GM23338 (cell line): ENCODE measurements around the gene GPATCH8. TPM values are rescaled to one million over a fixed set of nuclear protein-coding genes. Genes with fewer than 3 reads are reported as not detected.

Experiments
- ATAC-seq: fragments of 200-7000 bp; cut with Tn5 transposase; 3 replicates; pipeline ENCODE4 v1.9.1; 2020
- DNase-seq: peaks from one replicate; pipeline ENCODE4 v3.0.0-alpha.2; 2015; ENCODE audit warnings: low spot score
- H2AFZ ChIP-seq: fragments of 200-600 bp; sonication (generic); 2 replicates; pipeline ENCODE4 v1.8.0; 2016; ENCODE audit warnings: antibody characterized with exemption, mild to moderate bottlenecking, moderate library complexity
- H3F3A ChIP-seq: fragments of 200-600 bp; sonication (generic); replicated peaks from 2 replicates; pipeline ENCODE4 v1.8.0; 2017; ENCODE audit warnings: antibody characterized with exemption, mixed run types, low read depth
- H3K27ac ChIP-seq: fragments of 200-600 bp; sonication (generic); 2 replicates; pipeline ENCODE4 v1.6.1; 2016; ENCODE audit warnings: low read depth
- H3K27me3 ChIP-seq: fragments of 200-600 bp; sonication (generic); 2 replicates; pipeline ENCODE4 v1.8.0; 2016; ENCODE audit warnings: mild to moderate bottlenecking, mixed run types, moderate library complexity; ENCODE audit not compliant: insufficient read depth
- H3K36me3 ChIP-seq: fragments of 200-600 bp; sonication (generic); 2 replicates; pipeline ENCODE4 v1.8.0; 2016; ENCODE audit warnings: mild to moderate bottlenecking; ENCODE audit not compliant: insufficient read depth
- H3K4me1 ChIP-seq: fragments of 200-600 bp; sonication (generic); 2 replicates; pipeline ENCODE4 v1.8.0; 2016; ENCODE audit warnings: mild to moderate bottlenecking, moderate library complexity; ENCODE audit not compliant: insufficient read depth
- H3K4me2 ChIP-seq: fragments of 200-600 bp; sonication (generic); 2 replicates; pipeline ENCODE4 v1.7.1; 2017; ENCODE audit warnings: mixed run types
- H3K4me3 ChIP-seq: fragments of 200-600 bp; sonication (generic); 2 replicates; pipeline ENCODE4 v1.6.1; 2016; ENCODE audit warnings: mixed run types
- H3K79me2 ChIP-seq: fragments of 200-600 bp; sonication (generic); replicated peaks from 2 replicates; pipeline ENCODE4 v1.8.0; 2017; ENCODE audit warnings: mild to moderate bottlenecking; ENCODE audit not compliant: insufficient read depth
- H3K9me2 ChIP-seq: fragments of 200-600 bp; sonication (generic); 2 replicates; pipeline ENCODE4 v1.8.0; 2017; ENCODE audit not compliant: insufficient read depth
- H4K20me1 ChIP-seq: fragments of 200-600 bp; sonication (generic); replicated peaks from 2 replicates; pipeline ENCODE4 v1.8.0; 2017; ENCODE audit warnings: mild to moderate bottlenecking; ENCODE audit not compliant: insufficient read depth
- H3K27ac Mint-ChIP-seq: 2 replicates; pipeline ENCODE4 v1.8.0; 2020; ENCODE audit warnings: inconsistent platforms, mild to moderate bottlenecking, moderate library complexity, mixed read lengths
- H3K27me3 Mint-ChIP-seq: 3 replicates; pipeline ENCODE4 v1.8.0; 2022; ENCODE audit warnings: low read depth, mild to moderate bottlenecking, moderate library complexity, mixed read lengths, inconsistent platforms; ENCODE audit not compliant: insufficient read depth, poor library complexity
- H3K36me3 Mint-ChIP-seq: 3 replicates; pipeline ENCODE4 v1.8.0; 2021; ENCODE audit warnings: low read depth, mild to moderate bottlenecking, inconsistent platforms, moderate library complexity, mixed read lengths
- H3K4me1 Mint-ChIP-seq: 3 replicates; pipeline ENCODE4 v1.8.0; 2020; ENCODE audit warnings: mild to moderate bottlenecking, inconsistent platforms, mixed read lengths
- H3K4me3 Mint-ChIP-seq: 3 replicates; pipeline ENCODE4 v1.8.0; 2021; ENCODE audit warnings: moderate library complexity, mild to moderate bottlenecking, inconsistent platforms, mixed read lengths
- H3K9me3 Mint-ChIP-seq: 3 replicates; pipeline ENCODE4 v1.8.0; 2020; ENCODE audit warnings: moderate library complexity, mild to moderate bottlenecking, inconsistent platforms, mixed read lengths
- CREB1 ChIP-seq: fragments of 250-450 bp; sonication (Bioruptor Pico); IDR thresholded peaks from 2 replicates; pipeline ENCODE4 v1.5.0; 2020; ENCODE audit warnings: low read depth, mild to moderate bottlenecking, moderate library complexity
- CTCF ChIP-seq, 2 experiments: fragments of 200-600 bp in 1 of 2; sonication (generic) in 1 of 2; conservative IDR thresholded peaks; 2 replicates each; pipeline versions ENCODE4 v1.5.1 to v1.6.1; 2016 to 2017; ENCODE audit warnings: antibody characterized with exemption in 2 of 2, low read depth in 2 of 2, mild to moderate bottlenecking in 2 of 2, moderate library complexity in 1 of 2
- ETS1 ChIP-seq: IDR thresholded peaks from 2 replicates; pipeline ENCODE4 v1.6.1; 2016; ENCODE audit warnings: antibody characterized with exemption
- EZH2 ChIP-seq: fragments of 200-600 bp; sonication (generic); IDR thresholded peaks from one replicate; pipeline ENCODE4 v1.8.0; 2017; ENCODE audit warnings: antibody characterized with exemption, mild to moderate bottlenecking, low read depth; ENCODE audit not compliant: unreplicated experiment
- EZH2phosphoT487 ChIP-seq: fragments of 200-600 bp; sonication (generic); IDR thresholded peaks from one replicate; pipeline ENCODE4 v1.8.1; 2018; ENCODE audit warnings: antibody characterized with exemption; ENCODE audit not compliant: unreplicated experiment
- JUNB ChIP-seq: IDR thresholded peaks from one replicate; pipeline ENCODE4 v1.6.1; 2016; ENCODE audit warnings: antibody characterized with exemption; ENCODE audit not compliant: unreplicated experiment
- NANOG ChIP-seq: IDR thresholded peaks from 2 replicates; pipeline ENCODE4 v1.6.1; 2016; ENCODE audit warnings: antibody characterized with exemption, borderline replicate concordance
- POLR2AphosphoS5 ChIP-seq: IDR thresholded peaks from 2 replicates; pipeline ENCODE4 v1.6.1; 2016; ENCODE audit warnings: antibody characterized with exemption, low read depth
- REST ChIP-seq: IDR thresholded peaks from one replicate; pipeline ENCODE4 v1.6.1; 2018; ENCODE audit warnings: antibody characterized with exemption; ENCODE audit not compliant: unreplicated experiment
- STAT1 ChIP-seq: IDR thresholded peaks from one replicate; pipeline ENCODE4 v1.6.1; 2016; ENCODE audit warnings: antibody characterized with exemption; ENCODE audit not compliant: unreplicated experiment
- ZNF114 ChIP-seq: fragments of 250-450 bp; sonication (Bioruptor Pico); IDR thresholded peaks from 2 replicates; pipeline ENCODE4 v1.5.0; 2020; ENCODE audit warnings: mild to moderate bottlenecking, moderate library complexity
- ZNF331 ChIP-seq: fragments of 250-450 bp; sonication (Bioruptor Pico); IDR thresholded peaks from 2 replicates; pipeline ENCODE4 v1.5.0; 2020; ENCODE audit warnings: low read depth, mild to moderate bottlenecking, moderate library complexity
- ZNF462 ChIP-seq: fragments of 250-450 bp; sonication (Bioruptor Pico); IDR thresholded peaks from 2 replicates; pipeline ENCODE4 v1.5.0; 2020; ENCODE audit warnings: mild to moderate bottlenecking, moderate library complexity
- polyA plus RNA-seq: library from polyadenylated mRNA; unstranded; fragments of >200 nt; fragmentation: Nextera tagmentation; extraction: Ambion mirVana; gene quantifications from 2 replicates; pipeline ENCODE4 v1.2.1, GENCODE V29; 2016
- total RNA-seq: library from RNA; depleted of rRNA; stranded (reverse); fragments of >200 nt; shearing (Covaris generic); gene quantifications from 2 replicates; pipeline ENCODE4 v1.2.3, GENCODE V29; 2014

The GPATCH8 gene
- total and polyA plus RNA-seq, 2 experiments from 2014 or later, result 44.4 to 76.5 TPM

- Mint-ChIP-seq H3K27me3 (peaks cover 23% of the 10 kb centered on the region), H3K27ac (no peak overlapping the region), H3K9me3 (peaks cover 2% of the 10 kb centered on the region; the same call in 1 of the 3 replicates), H3K4me1 (peaks cover 15% of the 10 kb centered on the region), H3K36me3 (peaks cover 12% of the 10 kb centered on the region), H3K4me3 (peak overlapping the region; percentile 67)
- Histone ChIP-seq H3K9me2 (no peaks in the 10 kb centered on the region), H3K36me3 (no peaks in the 10 kb centered on the region), H3K27ac (no peak overlapping the region), H2AFZ (peak overlapping the region; percentile 14; the same call in 1 of the 2 replicates), H3K4me2 (peak overlapping the region; percentile 79), H3K4me1 (peaks cover 4% of the 10 kb centered on the region; the same call in 1 of the 2 replicates), H3K27me3 (peaks cover 8% of the 10 kb centered on the region; the same call in 1 of the 2 replicates), H3K79me2 (no peaks in the 10 kb centered on the region), H3F3A (peaks cover 10% of the 10 kb centered on the region; the same call in 1 of the 2 replicates), H4K20me1 (peaks cover 3% of the 10 kb centered on the region; the same call in 1 of the 2 replicates), H3K4me3 (peak overlapping the region; percentile 60)
- ATAC-seq (peak; percentile 72), DNase-seq (peak; percentile 89)
- TF ChIP-seq ZNF462 (CRISPR knock-in tag) (no peak), EZH2 (no peak), JUNB (no peak), EZH2phosphoT487 (no peak), CTCF (conservative IDR thresholded peaks at IDR 0.05; ENCODE audit: low read depth in 2 of 2) (peak; percentile 33 to 78), ETS1 (no peak), POLR2AphosphoS5 (peak; percentile 0; the same call in 1 of the 2 replicates), ZNF114 (CRISPR knock-in tag) (no peak), REST (no peak), CREB1 (CRISPR knock-in tag) (no peak), ZNF331 (CRISPR knock-in tag) (no peak), NANOG (no peak), STAT1 (no peak)
Measured at GRCh38 chr17:44354582-44355561, 148.3 kb downstream of the GPATCH8 start.
